Astrocyte (in vitro differentiated cells and primary cell): ENCODE results near the gene EAF1. TPM values are rescaled to one million over a fixed set of nuclear protein-coding genes. Genes with fewer than 3 reads are reported as not detected.
"Not testable (repeated sequence)": the region's sequence is repeated elsewhere in the genome, so short reads cannot be mapped to it uniquely, and the experiment has no call there.

Experiments used
- DNase-seq: peaks from one replicate; pipeline ENCODE4 v3.0.0-alpha.2; 2010; ENCODE audit warnings: low read depth
- FAIRE-seq: peaks from 2 replicates; lab custom pipeline; 2011; peaks lifted over from hg19 to GRCh38; lab: Jason Lieb, UNC
- H2AFZ ChIP-seq: 2 replicates; pipeline ENCODE4 v1.6.0; 2012; ENCODE audit warnings: low read depth, low read length, inconsistent platforms
- H3K27ac ChIP-seq: 2 replicates; pipeline ENCODE4 v1.5.1; 2011; ENCODE audit warnings: low read depth, low read length, inconsistent platforms
- H3K27me3 ChIP-seq: 2 replicates; pipeline ENCODE4 v1.6.0; 2011; ENCODE audit warnings: low read length, inconsistent platforms; ENCODE audit not compliant: insufficient read depth
- H3K36me3 ChIP-seq: 2 replicates; pipeline ENCODE4 v1.5.1; 2011; ENCODE audit warnings: low read length, inconsistent platforms; ENCODE audit not compliant: insufficient read depth
- H3K4me1 ChIP-seq: 2 replicates; pipeline ENCODE4 v1.5.1; 2011; ENCODE audit warnings: low read length, inconsistent platforms; ENCODE audit not compliant: insufficient read depth
- H3K4me2 ChIP-seq: 2 replicates; pipeline ENCODE4 v1.6.0; 2012; ENCODE audit warnings: low read length, inconsistent platforms
- H3K4me3 ChIP-seq: 2 replicates; pipeline ENCODE4 v1.5.1; 2011; ENCODE audit warnings: low read depth, mild to moderate bottlenecking, low read length, inconsistent platforms; ENCODE audit not compliant: insufficient read depth
- H3K79me2 ChIP-seq: 2 replicates; pipeline ENCODE4 v1.6.0; 2012; ENCODE audit warnings: mild to moderate bottlenecking, low read length, inconsistent platforms; ENCODE audit not compliant: insufficient read depth
- H3K9ac ChIP-seq: 2 replicates; pipeline ENCODE4 v1.6.0; 2012; ENCODE audit warnings: mild to moderate bottlenecking, low read length, inconsistent platforms
- H3K9me3 ChIP-seq: 2 replicates; pipeline ENCODE4 v1.5.1; 2012; ENCODE audit warnings: low read depth, mild to moderate bottlenecking, low read length, inconsistent platforms; ENCODE audit not compliant: insufficient read depth
- H4K20me1 ChIP-seq: 2 replicates; pipeline ENCODE4 v1.6.0; 2012; ENCODE audit warnings: low read length, inconsistent platforms; ENCODE audit not compliant: insufficient read depth
- H3K27ac Mint-ChIP-seq: one replicate; pipeline ENCODE4 v1.8.0; 2021; ENCODE audit warnings: mild to moderate bottlenecking, mixed read lengths; ENCODE audit not compliant: unreplicated experiment
- H3K27me3 Mint-ChIP-seq: one replicate; pipeline ENCODE4 v1.8.0; 2021; ENCODE audit warnings: low read depth, mixed read lengths; ENCODE audit not compliant: unreplicated experiment
- H3K36me3 Mint-ChIP-seq: one replicate; pipeline ENCODE4 v1.8.0; 2021; ENCODE audit warnings: low read depth, mixed read lengths; ENCODE audit not compliant: unreplicated experiment
- H3K4me1 Mint-ChIP-seq: one replicate; pipeline ENCODE4 v1.8.0; 2021; ENCODE audit warnings: low read depth, mixed read lengths; ENCODE audit not compliant: unreplicated experiment
- H3K4me3 Mint-ChIP-seq: one replicate; pipeline ENCODE4 v1.8.0; 2021; ENCODE audit warnings: mild to moderate bottlenecking, moderate library complexity, mixed read lengths; ENCODE audit not compliant: unreplicated experiment
- H3K9me3 Mint-ChIP-seq: one replicate; pipeline ENCODE4 v1.8.0; 2021; ENCODE audit warnings: mild to moderate bottlenecking, mixed read lengths; ENCODE audit not compliant: unreplicated experiment
- EZH2 ChIP-seq: IDR thresholded peaks from 2 replicates; pipeline ENCODE4 v1.6.1; 2012; ENCODE audit warnings: mild to moderate bottlenecking, low read length, inconsistent platforms; ENCODE audit not compliant: insufficient read depth
- total RNA-seq: library from RNA; stranded (reverse); gene quantifications from 2 replicates; pipeline ENCODE4 v1.2.1, GENCODE V29; 2021
- TF ChIP-seq, protein P1 (sequence below): IDR thresholded peaks from 2 replicates; pipeline ENCODE4 v1.5.1; 2011; ENCODE audit warnings: low read depth, mild to moderate bottlenecking, inconsistent platforms, low read length, moderate library complexity; ENCODE audit not compliant: insufficient read depth

The EAF1 gene
- total RNA-seq, 1 donor from 2014 or later: 28.8 TPM

GRCh38 chr3:15409239-15409638 lies 18.2 kb upstream of the EAF1 start:
- Histone ChIP-seq H3K4me1 (no peaks in the 10 kb centered on the region), H3K4me3 (no peak overlapping the region), H3K79me2 (no peaks in the 10 kb centered on the region), H3K36me3 (peaks cover 9% of the 10 kb centered on the region), H4K20me1 (no peaks in the 10 kb centered on the region), H3K4me2 (no peak overlapping the region), H3K27ac (no peak overlapping the region), H2AFZ (no peak overlapping the region), H3K9ac (no peak overlapping the region), H3K27me3 (no peaks in the 10 kb centered on the region), H3K9me3 (no peaks in the 10 kb centered on the region)
- TF ChIP-seq EZH2: no peak
- TF ChIP-seq, protein P1, sequence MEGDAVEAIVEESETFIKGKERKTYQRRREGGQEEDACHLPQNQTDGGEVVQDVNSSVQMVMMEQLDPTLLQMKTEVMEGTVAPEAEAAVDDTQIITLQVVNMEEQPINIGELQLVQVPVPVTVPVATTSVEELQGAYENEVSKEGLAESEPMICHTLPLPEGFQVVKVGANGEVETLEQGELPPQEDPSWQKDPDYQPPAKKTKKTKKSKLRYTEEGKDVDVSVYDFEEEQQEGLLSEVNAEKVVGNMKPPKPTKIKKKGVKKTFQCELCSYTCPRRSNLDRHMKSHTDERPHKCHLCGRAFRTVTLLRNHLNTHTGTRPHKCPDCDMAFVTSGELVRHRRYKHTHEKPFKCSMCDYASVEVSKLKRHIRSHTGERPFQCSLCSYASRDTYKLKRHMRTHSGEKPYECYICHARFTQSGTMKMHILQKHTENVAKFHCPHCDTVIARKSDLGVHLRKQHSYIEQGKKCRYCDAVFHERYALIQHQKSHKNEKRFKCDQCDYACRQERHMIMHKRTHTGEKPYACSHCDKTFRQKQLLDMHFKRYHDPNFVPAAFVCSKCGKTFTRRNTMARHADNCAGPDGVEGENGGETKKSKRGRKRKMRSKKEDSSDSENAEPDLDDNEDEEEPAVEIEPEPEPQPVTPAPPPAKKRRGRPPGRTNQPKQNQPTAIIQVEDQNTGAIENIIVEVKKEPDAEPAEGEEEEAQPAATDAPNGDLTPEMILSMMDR: no peak
- Mint-ChIP-seq H3K36me3 (peaks cover 27% of the 10 kb centered on the region), H3K4me3 (no peak overlapping the region), H3K4me1 (no peaks in the 10 kb centered on the region), H3K9me3 (no peaks in the 10 kb centered on the region), H3K27me3 (no peaks in the 10 kb centered on the region), H3K27ac (no peak overlapping the region)
- no peak for DNase-seq
- no peak for FAIRE-seq

DNA sequence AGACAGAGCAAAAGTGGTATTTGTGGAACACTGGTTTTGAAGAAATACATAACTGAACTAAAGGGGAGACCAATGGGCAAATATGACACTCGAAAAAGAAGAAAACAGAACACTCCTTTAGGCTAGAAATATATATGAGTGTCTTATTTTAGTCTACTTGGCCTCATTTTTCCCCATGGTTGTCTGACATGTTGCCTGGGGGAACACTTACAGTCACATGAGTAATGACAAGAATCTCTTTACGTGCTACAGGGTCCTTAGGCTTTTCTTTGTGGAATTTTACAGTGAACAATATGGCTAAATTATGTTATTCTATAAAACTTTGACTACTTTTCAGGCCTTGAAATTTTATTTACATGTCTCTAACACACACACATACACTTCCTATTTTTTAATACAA lies 17.6 kb upstream of the EAF1 start:
- Mint-ChIP-seq H3K27me3 (no peaks in the 10 kb centered on the region), H3K9me3 (no peaks in the 10 kb centered on the region), H3K4me1 (no peaks in the 10 kb centered on the region), H3K4me3 (no peak overlapping the region), H3K27ac (no peak overlapping the region), H3K36me3 (peaks cover 28% of the 10 kb centered on the region)
- H3K9me3 ChIP-seq: no peaks in the 10 kb centered on the region
- no peaks in the 10 kb centered on the region for H4K20me1 ChIP-seq
- H3K4me1 ChIP-seq: no peaks in the 10 kb centered on the region
- no peak overlapping the region for H3K9ac ChIP-seq
- no peak overlapping the region for H2AFZ ChIP-seq
- no peak overlapping the region for H3K4me3 ChIP-seq
- H3K79me2 ChIP-seq: no peaks in the 10 kb centered on the region
- TF ChIP-seq, protein P1: no peak
- no peak for TF ChIP-seq EZH2
- H3K27ac ChIP-seq: no peak overlapping the region
- FAIRE-seq (no peak), DNase-seq (no peak)
- peaks cover 13% of the 10 kb centered on the region for H3K36me3 ChIP-seq
- H3K4me2 ChIP-seq: no peak overlapping the region
- no peaks in the 10 kb centered on the region for H3K27me3 ChIP-seq

DNA sequence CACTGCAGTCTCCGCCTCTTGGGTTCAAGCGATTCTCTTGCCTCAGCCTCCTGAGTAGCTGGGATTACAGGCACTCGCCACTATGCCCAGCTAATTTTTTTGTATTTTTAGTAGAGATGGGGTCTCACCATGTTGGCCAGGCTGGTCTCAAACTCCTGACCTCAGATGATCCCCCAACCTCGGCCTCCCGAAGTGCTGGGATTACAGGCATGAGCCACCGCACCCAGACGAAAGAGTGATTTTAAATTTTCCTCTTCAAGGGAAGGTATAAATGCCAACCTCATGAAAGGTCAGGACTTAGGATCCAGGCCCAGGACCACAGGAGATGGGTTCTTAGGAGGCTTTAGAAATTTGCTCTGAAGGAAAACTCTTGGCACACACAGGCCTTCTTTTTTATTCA lies 16.4 kb upstream of the EAF1 start:
- not testable (repeated sequence) for H3K9ac ChIP-seq, H2AFZ ChIP-seq, H3K4me3 Mint-ChIP-seq, H3K4me1 Mint-ChIP-seq, H3K27me3 ChIP-seq, H3K79me2 ChIP-seq, H3K27ac ChIP-seq, H3K9me3 Mint-ChIP-seq, H4K20me1 ChIP-seq, H3K4me3 ChIP-seq, H3K4me2 ChIP-seq, H3K27me3 Mint-ChIP-seq, DNase-seq, FAIRE-seq, H3K4me1 ChIP-seq, H3K9me3 ChIP-seq, H3K27ac Mint-ChIP-seq
- peaks cover 32% of the 10 kb centered on the region for H3K36me3 Mint-ChIP-seq
- H3K36me3 ChIP-seq: peaks cover 21% of the 10 kb centered on the region
